ENCODE data around the gene CUX1.
"Not testable (repeated sequence)": the region's sequence is repeated elsewhere in the genome, so short reads cannot be mapped to it uniquely, and the experiment has no call there.

The CUX1 gene

DNA sequence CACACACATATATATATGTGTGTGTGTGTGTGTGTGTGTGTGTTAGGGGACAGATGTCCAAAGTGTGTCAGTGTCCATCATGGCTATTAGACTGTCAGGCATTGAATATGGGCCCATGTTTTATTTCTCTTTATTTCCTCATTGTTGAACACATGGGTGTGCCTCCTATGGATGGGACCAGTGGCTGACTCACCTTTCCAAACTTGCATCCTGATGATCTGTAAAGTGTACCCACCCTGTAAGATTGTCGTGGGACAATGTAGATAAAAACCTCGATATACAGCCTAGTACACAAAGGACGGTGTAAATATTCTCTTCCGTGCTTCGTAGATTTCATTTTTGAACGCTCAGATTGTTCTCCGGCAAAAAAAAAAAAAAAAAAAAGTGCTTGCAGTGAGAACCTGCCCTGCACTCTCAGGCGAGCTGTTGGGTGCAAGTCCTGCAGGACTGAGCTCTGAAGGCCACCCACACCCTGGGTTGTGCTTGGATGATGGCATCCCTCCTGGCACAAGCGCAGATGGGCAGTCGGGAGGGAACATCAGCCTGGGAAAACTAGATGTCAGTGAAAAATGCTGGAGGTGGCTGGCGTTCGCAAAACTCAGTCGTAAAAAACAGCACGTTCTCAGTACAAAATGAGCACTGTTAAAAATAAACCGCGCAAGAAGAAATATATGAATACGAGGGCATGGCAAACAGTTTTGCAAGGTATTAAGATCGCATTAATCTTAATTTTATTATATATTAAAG lies 166.9 kb downstream of the CUX1 start:
- DNase-seq (ENCODE audit: low spot score): no peak

DNA sequence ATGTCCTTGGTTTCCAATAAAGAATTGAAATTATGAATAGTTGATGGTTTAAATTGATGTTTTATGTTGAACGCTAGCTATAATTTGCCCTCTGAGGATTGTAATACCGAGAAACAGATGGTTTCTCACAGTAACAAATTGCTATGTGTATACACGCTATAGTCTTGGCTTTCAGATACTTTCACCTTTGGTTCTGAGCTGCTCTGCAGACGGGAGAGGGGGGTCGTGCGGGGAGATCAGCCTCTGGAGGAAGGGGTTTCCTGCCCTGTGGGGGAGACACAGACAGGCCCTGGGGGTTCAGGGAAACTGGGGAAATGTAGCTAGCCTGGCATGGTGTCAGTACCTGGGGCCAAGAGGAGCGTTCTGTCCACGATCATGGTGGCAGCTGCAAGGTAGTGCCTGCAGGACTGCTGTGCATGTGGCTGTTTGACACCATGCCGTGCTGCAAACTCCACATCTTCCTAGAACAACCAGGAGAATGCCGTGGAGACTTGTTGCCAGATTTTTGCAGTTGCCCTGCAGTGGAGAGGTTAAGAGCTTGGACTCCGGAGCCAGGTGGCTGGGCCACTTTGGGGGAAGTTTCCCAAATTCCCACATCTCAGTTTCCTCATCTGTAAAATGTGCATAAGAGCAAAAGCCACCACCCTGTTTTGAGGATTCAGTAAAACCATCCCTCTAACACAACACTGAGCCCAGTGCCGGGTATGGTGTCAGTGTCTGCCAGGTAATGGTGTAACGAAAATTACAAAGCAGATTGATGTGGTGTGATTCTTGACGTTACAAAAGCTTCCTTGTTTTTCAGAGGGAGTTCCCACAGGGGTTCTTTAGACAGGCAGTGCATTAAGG lies 167.9 kb downstream of the CUX1 start:
- DNase-seq (ENCODE audit: low spot score): peak; percentile 73

DNA sequence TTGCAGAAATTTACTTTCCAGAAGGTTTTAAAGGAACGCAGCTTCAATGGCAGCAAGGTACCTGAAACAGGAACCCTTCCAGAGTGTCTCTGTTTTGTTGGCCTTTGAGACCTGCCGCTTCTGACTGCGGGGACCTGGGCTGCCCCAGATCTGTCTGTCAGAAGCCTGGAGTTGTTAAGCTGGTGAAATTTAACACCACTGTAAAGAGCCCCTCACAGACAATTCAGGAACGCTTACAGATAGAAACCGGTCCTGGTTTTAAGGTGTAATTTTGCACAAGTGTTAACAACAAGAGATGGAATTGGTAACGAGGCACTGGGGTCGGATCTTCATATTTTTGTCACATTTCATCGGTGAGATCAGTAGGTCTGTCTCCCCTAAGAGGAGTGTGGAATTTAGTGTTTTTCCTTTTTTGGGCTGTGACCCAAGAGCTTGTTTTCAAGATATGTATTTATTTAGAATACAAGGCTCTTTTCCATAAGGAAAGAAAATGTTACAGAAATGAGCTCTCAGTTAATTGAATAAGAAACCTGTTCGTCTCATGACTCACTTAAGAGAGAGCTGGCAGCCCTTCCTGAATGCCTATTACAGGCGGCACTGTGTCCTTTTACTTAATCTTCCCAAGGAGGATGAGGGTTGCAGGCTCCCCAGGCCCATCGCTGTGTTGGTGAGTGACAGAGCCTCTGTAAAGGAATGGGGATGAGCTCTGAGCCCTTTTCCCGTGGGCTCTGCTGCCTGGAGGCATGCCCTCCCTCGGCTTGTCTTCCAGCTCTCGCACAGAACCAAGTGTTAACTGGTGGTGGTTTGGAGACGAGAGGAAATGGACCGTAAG lies 168.7 kb downstream of the CUX1 start:
- DNase-seq (ENCODE audit: low spot score): no peak

DNA sequence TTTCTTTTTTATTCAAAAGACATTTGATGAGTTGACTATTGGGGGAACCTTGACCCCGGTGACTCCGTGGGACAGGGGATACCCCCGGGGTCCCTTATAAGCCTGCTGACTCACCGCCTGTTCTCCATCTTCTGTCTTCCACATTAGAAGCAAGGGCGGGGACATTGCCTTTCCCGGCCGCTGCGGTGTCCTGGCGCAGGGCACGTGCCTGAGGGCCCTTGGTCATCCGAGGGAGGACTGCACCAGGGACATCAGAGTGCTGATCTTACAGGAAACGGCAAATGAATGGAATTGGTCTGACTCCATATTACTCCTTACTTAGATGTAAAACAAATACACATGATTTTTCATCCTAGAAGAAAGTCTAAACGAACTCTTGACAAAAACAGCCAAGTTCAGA lies 170.1 kb downstream of the CUX1 start:
- DNase-seq (ENCODE audit: low spot score): no peak

DNA sequence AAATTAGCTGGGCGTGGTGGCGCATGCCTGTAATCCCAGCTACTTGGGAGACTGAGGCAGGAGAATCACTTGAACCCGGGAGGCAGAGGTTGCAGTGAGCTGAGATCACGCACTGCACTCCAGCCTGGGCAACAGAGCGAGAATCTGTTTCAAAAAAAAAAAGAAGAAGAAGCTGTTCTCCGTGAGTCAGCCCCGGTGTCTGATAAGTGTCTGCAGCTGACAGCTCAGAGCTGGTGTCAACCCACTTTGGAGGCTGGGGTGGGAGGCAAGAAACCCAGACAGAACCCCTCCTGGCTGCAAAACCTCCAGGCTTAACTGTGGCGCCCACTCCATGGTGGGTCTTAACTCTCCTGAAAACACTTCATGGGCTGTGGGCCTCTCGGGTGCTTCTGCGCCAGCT lies 170.6 kb downstream of the CUX1 start:
- DNase-seq (ENCODE audit: low spot score): not testable (repeated sequence)

DNA sequence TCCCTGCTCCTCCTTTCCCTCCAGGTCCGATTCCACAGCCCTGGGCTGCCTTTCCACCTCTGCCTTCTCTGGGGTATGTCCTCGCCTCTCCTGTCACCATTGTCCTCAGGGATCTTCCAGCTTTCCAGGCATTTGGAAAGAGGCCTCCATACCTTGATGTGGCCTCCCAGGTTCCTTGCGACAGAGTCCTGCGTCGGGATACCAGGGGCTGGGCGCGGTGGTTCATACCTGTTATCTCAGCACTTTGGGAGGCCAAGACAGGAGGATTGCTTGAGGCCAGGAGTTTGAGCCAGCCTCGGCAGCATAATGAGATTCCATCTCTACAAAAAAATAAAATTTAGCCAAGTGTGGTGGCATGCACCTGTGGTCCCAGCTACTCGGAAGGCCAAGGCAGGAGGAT lies 171.1 kb downstream of the CUX1 start:
- no peak for DNase-seq (ENCODE audit: low spot score)

DNA sequence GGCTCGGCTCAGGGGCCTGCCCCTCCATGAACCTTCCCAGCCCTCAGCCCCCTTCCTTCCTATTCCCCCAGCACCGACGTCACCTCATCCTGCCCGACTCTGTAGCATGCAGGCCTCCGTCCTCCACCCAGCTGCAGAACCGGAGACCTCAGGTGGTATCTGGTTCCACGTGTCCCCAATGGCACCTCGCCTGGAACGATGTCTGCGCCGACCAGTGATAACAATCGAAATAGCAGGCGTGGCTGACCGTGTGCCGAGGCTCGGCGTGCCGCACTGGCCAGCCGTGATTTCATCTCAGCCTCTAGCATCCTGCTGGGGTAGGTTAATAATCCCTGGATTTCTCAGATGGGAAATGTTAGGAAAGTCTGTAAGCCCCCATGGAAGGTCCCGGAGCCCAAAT lies 171.7 kb downstream of the CUX1 start:
- no peak for DNase-seq (ENCODE audit: low spot score)

DNA sequence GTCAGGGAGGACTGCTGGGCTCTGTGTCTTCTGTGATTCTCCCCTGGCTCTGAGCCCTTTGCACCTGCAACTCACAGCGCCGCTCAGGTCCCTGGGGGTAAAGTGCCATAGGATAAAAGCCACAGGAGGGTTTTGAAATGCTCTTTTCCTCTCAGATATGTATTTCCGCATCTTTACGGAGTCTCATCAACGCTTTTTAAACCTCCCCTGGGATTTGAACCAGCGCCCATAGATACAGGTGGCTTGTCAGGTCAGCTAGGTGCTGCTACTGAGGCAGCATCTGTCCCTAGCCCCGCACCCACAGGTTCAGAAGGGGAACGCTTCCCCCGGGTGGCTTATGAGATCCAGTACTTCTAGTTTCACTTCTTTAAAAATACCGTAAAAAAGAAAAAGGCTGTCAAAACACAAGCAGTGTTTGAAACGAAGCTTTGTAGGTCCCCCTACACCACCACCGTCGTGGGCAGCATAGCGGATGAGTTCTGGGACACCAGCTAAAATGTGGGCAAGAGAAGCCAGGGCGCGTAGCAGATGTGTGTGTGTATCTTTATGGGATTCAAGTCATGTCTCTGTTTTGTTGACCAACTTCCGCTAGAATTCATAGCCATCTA lies 173.5 kb downstream of the CUX1 start:
- DNase-seq (ENCODE audit: low spot score): no peak

DNA sequence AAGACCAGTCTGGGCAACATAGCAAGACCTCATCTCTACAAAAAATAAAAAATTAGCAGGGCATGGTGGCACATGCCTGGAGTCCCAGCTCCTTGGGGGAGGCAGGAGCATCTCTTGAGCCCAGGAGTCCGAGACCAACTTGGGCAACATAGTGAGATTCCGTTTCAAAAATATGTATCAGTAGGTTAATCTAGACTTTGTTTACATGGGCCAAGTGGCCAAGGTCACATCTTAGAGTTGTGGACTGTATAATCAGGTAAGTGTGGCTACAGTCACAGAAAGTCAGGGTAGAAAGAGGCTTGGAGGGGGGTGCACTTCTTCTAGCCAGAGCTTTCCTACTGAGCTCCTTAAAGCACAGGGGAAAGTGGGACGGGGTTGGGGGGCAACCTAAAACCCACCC lies 174.4 kb downstream of the CUX1 start:
- no peak for DNase-seq (ENCODE audit: low spot score)

DNA sequence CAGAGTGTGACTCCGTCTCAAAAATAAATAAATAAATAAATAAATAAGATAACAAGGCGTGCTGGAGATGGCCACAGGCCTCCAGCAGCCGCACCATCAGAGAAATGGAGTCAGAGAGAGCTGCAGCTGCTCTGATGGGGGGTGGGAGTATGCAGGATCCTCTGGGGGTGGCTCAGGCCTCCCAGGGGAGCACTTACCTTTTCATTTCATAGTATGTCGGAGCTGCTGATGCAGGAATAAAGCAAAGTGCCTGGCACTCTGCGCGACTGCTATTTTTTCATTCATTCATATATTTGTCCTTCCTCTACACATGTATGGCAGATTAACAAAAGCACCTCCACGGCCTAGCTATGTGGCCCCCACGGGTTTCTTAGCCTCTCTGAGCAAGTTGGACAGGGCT lies 175.9 kb downstream of the CUX1 start:
- no peak for DNase-seq (ENCODE audit: low spot score)

DNA sequence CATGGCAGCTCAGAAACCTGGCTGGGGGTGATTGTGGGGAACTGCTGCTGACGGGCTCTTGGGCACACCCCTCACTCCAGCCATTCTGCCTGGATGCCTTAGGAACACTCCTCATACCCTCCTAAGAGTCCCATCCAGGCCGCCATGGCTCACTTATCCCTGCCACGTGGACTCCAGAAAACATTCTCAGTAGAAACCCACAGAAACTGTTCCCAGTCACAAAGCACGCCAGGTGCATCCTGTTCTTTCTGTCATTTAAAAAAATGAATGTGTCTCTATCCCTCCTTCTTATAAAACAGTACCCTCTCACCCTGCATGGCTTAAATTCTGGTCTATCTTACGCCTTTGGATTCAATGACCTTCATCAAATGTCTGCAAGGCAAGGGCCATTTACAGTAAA lies 177.7 kb downstream of the CUX1 start:
- no peak for DNase-seq (ENCODE audit: low spot score)

DNA sequence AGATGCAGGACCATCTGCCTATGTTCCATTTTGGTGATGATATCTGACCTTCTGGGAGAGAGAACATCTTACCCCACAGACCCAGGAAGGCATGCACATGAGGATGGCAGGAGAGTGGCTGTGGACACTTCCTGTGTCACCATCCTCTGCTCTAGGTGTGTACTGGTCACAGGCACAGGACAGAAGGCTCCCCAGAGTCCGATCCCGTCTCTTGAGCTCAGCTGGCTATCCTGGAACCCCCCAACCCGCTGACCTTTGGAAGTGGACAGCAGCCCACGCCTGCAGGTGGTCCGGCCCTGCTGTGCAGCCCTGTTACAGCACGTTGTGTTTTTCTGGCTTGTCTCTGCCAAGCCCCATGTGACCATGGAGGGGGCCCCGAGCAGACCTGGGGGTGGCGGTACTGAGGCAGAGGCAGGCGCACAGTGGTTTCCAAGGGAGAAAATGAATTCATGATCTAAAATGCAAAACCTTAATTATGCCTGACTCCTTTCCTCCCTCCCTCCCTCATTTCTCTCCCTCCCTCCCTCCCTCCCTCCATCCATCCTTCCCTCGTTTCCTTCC lies 178.8 kb downstream of the CUX1 start:
- no peak for DNase-seq (ENCODE audit: low spot score)

DNA sequence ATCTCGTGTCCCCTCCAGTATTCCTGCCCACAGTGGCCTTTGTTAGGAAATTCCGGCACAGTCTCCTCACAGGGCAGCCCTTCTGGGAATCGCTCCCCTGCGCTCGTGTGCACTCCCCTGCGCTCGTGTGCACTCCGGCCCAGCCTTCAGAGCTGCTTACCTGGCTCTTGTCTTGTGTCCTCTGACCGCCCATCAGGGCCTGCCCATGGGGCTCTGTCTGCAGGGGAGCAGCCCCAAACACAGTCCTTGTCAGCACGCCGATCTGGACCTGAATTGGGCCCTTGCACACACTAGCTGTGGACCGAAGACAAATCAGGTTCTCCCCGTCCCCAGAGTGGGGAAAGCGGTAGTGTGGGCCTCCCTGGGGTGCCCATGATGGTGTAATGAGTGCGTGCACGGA lies 179.4 kb downstream of the CUX1 start:
- DNase-seq (ENCODE audit: low spot score): no peak

DNA sequence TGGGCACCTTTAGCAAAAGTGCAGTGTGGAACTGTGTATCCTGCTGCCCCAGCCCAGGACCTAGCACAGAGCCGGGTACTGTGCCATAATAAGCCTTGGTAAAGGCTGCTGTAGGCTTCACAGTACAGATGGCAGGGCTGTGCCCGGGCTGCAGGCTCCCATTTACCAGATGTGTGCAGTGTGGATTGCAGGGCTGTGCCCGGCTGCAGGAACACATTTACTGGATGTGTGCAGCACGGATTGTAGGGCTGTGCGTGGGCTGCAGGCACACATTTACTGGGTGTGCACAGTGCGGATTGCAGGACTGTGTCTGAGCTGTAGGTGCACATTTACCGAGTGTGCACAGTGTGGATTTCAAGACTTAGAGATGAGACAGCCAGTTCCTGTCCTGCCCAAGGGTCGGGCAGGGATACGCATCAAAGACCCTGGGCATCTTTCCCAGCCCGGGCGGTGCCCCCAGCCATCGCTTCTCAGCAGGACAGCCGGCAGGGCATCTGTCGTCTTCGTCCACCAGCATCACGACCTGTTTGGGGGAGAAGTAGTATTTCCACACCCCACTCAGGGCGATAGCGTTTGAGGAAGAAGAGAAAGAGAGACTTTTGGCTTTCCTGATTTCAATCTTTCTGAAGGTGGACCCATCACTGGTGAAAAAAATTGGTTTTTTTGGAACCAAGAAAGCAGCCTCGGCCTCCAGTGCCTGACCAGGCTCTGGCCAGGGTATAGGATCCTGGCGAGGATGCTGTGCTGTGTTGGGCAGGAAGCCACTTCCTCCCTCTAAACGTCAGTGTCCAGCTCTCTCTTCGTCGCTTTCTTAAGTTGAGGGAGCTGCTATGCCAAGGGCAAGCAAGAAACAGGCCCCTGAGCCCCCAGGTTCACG lies 180.8 kb downstream of the CUX1 start:
- no peak for DNase-seq (ENCODE audit: low spot score)

DNA sequence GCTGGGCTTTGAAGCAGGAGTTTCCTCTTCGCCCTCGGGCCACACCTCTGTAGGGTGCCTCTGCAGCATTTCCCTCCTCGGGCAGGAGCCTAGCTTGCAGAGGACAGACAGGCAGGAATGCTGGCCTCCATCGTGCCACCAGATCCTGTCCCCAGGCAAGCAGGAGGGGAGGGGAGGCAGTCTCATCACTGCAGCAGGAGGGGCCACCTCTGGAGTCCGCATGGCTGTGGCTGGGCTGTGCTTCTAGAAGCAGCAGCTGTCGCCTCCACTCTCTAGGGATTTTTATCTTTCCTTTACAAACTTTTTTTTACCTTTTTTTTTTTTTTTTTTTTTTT lies 181.4 kb downstream of the CUX1 start:
- DNase-seq (ENCODE audit: low spot score): no peak

DNA sequence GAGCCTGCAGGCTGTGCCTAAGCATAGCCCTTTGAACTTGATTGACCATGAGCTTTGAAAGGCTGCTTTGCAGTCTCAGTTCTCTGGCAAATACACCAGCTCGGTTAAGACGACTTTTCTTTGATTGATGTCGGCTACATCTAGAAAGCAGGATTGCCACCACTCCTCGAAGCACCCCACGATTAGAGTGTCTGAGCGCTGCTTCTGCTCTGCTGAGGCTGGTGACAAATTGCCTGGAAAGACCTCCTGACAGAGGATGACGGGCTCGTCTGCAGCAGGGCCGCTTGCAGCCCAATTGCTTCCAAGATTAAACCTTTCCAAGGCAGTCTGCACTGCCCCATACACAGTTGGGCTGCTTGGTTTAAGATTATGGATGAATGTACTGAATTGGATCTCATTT lies 182.0 kb downstream of the CUX1 start:
- no peak for DNase-seq (ENCODE audit: low spot score)

DNA sequence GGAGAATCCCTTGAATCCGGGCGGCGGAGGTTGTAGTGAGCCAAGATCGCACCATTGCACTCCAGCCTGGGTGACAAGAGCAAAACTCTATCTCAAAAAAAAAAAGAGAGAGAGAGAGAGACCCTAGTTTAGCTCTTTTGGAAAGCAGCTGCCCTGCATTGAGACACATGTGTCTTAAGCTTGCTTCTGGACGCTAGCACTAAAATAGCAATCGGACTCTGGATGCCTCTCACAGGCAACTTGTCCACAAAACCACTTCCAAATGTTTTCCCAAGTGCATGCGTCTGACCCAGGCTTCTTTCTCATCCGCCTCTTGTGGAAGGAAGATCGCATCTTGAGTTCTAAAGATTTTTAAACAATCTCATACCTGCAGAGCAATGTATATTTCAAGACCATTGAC lies 182.7 kb downstream of the CUX1 start:
- DNase-seq (ENCODE audit: low spot score): no peak

DNA sequence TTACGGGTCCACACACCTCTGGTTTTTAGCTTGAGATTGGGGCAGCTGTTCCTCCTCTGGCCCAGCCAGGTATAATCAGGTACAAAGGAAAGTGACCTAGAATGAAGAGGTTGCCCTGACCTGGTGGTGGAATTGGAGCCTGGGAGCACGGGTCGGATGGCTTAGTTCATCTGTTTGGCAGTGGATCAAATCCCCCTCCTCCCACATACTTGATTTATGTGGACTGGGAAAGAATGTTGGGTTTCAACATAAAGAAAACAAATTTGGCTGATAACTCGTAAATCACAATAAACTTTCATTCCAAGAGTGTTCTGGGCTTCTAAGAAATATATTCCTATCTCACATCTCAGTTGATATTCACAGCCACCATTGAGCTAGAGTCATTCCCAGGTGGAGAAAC lies 186.8 kb downstream of the CUX1 start:
- DNase-seq (ENCODE audit: low spot score): no peak

DNA sequence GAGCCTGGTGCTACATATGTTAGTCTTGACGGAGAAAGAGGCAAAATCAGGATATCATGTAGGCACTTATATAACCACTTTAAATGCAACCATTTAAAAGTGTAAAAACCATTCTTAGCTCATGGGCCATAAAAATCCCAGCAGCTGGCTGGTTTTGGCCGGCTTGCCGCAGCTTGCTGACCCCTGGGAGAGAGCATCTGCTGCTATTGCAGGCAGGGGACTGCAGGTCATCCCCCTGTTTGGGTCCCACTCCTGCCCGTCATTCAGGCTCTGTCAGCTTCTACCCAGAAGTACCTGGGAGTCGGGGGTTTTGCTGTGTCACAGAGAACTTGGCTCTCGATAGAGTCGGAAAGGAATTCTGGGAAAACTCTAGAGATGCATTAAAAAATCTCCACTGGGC lies 187.4 kb downstream of the CUX1 start:
- DNase-seq (ENCODE audit: low spot score): no peak

DNA sequence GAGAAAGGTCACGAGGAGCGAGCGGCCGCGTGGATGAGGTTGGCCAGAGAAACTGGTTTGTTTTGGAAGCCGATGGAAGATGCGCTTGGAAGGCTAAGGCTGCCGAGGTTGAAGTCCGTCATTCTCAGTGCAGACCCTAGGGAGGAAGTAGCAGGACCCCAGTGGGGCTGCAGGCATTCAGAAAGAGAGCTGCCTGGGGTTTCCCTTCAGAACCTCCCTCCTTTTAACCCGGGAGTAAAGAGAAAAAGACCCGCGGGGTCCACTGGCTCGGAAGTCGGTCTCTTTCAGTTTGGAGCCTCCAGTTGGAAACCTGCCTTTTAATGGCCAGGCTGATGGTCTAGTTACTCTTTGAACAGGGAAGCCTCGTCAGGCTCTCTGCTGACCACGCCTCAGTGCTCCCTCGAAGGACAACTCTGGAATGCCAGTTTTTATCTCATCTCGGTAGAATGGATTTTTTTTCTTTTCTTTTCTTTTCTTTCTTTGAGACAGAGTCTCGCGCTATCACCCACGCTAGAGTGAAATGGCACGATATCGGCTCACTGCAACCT lies 188.6 kb downstream of the CUX1 start:
- no peak for DNase-seq (ENCODE audit: low spot score)

DNA sequence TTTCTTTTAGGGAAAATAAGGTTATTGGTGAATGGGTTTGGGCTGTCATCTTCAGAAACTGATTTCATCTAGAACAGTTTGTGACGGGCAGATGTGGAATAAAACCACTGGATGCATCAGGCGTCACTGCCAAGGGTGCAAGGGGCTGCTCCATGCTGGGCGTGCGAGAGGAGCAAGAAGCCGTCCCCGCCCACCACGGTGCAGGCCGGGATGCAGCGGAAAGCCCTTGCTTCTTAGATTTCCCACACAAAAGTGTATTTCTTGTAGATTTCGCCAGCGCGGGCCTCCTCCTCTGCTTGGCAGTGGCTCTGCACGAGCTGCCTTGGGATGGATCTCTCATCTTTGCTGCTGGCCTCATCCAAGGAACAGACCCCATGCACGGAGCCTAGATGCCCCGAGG lies 189.3 kb downstream of the CUX1 start:
- no peak for DNase-seq (ENCODE audit: low spot score)

Measured in left forelimb (tissue), 1 donor.